ENCODE measurements around the gene ADAMTS7.
"Not testable (repeated sequence)": the region's sequence is repeated elsewhere in the genome, so short reads cannot be mapped to it uniquely, and the experiment has no call there.

ADAMTS7 gene

GRCh38 chr15:78727561-78727960 lies 83.7 kb downstream of the ADAMTS7 start:
- DNase-seq (ENCODE audit: low read depth), result no peak
- H3K4me3 ChIP-seq (ENCODE audit: control insufficient read depth, low read depth, low read length), result no peak overlapping the region
- no peak for TF ChIP-seq CTCF (IDR thresholded peaks at IDR 0.05; ENCODE audit: control insufficient read depth, insufficient read depth, low read depth, low read length, missing control alignments)

DNA sequence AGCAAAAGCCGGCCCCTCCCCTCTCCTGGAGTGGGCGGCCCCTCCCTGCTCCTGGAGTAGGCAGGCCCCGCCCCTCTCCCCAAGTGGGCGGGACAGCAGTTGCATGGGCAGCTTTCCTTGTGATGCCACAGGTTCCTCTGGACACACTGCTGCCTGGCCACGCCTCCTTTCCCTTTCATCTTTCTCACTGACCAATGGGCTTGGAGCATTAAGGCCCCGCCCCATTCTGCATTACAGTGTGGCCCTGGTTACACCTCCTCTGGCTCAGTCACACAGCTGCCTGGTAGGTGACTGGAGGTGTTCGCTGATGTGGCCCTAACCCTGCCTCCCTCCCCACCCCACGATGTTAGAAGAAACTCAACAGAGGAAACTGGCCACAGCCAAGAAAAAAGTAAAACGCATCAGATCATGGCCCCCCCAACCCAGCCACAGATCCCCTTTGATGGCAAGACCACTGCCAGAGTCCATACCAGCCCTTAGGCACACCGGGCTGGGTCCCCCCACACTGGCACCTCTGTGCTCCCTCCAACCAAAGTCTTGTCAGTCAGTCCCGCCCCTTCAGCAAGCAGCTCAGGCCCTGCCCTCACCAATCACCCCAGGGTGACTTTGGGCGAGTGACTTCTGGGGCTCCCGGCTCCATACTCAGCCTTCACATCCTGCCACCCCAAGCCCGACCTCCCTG lies 84.3 kb downstream of the ADAMTS7 start:
- no peak overlapping the region for H3K4me3 ChIP-seq (ENCODE audit: control insufficient read depth, low read depth, low read length)
- DNase-seq (ENCODE audit: low read depth), result no peak
- no peak for TF ChIP-seq CTCF (IDR thresholded peaks at IDR 0.05; ENCODE audit: control insufficient read depth, insufficient read depth, low read depth, low read length, missing control alignments)

DNA sequence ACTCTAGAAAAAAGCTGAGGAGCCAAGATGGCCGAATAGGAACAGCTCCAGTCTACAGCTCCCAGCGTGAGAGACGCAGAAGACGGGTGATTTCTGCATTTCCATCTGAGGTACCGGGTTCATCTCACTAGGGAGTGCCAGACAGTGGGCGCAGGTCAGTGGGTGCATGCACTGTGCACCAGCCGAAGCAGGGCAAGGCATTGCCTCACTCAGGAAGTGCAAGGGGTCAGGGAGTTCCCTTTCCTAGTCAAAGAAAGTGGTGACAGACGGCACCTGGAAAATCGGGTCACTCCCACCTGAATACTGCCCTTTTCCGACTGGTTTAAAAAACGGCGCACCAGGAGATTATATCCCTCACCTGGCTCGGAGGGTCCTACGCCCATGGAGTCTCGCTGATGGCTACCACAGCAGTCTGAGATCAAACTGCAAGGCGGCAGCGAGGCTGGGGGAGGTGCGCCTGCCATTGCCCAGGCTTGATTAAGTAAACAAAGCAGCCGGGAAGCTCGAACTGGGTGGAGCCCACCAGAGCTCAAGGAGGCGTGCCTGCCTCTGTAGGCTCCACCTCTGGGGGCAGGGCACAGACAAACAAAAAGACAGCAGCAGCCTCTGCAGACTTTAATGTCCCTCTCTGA lies 91.3 kb downstream of the ADAMTS7 start:
- DNase-seq (ENCODE audit: low read depth); H3K4me3 ChIP-seq (ENCODE audit: control insufficient read depth, low read depth, low read length): not testable (repeated sequence)

DNA sequence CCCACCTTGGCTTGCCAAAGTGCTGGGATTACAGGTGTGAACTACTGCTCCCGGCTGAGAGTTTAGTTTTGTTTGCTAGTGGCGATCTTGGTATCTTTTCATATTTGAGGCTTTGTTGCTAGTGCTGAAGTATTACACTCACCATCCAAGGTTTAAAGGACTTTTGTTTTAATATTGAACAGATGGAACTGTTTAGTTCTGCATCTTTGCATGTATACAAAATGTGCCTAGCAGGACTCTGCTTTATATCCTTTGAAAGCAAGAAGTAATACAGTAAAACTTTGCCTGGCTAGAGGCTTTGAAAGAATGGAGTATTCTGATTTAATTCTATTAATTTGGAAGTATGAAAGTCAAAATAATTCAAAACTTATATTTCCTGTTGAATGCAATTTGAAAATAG lies 92.4 kb downstream of the ADAMTS7 start:
- DNase-seq (ENCODE audit: low read depth), result no peak
- TF ChIP-seq CTCF (IDR thresholded peaks at IDR 0.05; ENCODE audit: control insufficient read depth, insufficient read depth, low read depth, low read length, missing control alignments), result no peak
- H3K4me3 ChIP-seq (ENCODE audit: control insufficient read depth, low read depth, low read length), result no peak overlapping the region

- H3K4me3 ChIP-seq (ENCODE audit: control insufficient read depth, low read depth, low read length), result no peak overlapping the region
- DNase-seq (ENCODE audit: low read depth), result no peak
- TF ChIP-seq CTCF (IDR thresholded peaks at IDR 0.05; ENCODE audit: control insufficient read depth, insufficient read depth, low read depth, low read length, missing control alignments), result no peak
These were observed 93.2 kb downstream of the ADAMTS7 start for GRCh38 chr15:78717956-78718656.

DNA sequence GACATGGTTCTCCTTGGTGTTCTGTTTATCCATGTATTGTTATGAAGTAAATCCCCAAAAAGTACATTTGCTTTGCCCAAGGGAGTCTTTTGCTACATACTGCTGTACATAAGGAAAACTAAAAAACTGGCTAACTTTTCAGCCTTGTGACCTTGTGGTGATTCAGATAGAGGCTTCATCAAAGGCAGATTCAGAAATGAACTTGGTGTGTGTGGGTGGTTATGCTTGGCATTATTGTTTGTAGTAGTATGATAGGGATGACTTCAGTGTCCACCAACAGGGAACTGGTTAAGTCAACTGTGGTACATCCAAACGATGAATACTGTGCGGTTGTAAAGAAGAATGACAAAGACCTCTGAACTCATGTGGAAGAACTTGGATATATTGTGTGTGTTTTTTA lies 94.6 kb downstream of the ADAMTS7 start:
- no peak for DNase-seq (ENCODE audit: low read depth)
- no peak for TF ChIP-seq CTCF (IDR thresholded peaks at IDR 0.05; ENCODE audit: control insufficient read depth, insufficient read depth, low read depth, low read length, missing control alignments)

DNA sequence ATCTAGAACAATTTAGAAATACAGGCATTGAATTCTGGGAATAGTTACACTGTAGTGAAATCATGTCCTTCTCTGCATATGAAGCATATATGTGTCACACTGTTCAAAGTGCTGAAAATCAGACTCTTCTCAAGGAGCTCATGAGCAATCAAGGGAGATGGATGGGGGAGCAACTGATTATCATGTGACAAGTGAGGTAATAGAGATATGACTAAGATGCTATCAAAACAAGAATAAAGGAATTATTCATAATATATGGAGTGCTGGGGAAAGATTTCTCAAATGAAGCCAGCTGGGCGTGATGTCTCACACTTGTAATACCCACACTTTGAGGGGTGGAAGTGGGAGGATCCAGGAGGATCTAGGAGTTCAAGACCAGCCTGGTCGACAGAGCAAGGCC lies 95.3 kb downstream of the ADAMTS7 start:
- no peak for TF ChIP-seq CTCF (IDR thresholded peaks at IDR 0.05; ENCODE audit: control insufficient read depth, insufficient read depth, low read depth, low read length, missing control alignments)
- no peak overlapping the region for H3K4me3 ChIP-seq (ENCODE audit: control insufficient read depth, low read depth, low read length)
- DNase-seq (ENCODE audit: low read depth), result peak; percentile 25

More for the DNA sequence above, 94.6 kb downstream of the ADAMTS7 start:
- H3K4me3 ChIP-seq (ENCODE audit: control insufficient read depth, low read depth, low read length), result no peak overlapping the region

All from AG09309 (cell line).